ENCODE measurements around the gene GRIN1. TPM values are rescaled to one million over a fixed set of nuclear protein-coding genes. Genes with fewer than 3 reads are reported as not detected.

GRIN1 gene
- total RNA-seq, 1 donor from 2014 or later = 0.18 TPM

DNA sequence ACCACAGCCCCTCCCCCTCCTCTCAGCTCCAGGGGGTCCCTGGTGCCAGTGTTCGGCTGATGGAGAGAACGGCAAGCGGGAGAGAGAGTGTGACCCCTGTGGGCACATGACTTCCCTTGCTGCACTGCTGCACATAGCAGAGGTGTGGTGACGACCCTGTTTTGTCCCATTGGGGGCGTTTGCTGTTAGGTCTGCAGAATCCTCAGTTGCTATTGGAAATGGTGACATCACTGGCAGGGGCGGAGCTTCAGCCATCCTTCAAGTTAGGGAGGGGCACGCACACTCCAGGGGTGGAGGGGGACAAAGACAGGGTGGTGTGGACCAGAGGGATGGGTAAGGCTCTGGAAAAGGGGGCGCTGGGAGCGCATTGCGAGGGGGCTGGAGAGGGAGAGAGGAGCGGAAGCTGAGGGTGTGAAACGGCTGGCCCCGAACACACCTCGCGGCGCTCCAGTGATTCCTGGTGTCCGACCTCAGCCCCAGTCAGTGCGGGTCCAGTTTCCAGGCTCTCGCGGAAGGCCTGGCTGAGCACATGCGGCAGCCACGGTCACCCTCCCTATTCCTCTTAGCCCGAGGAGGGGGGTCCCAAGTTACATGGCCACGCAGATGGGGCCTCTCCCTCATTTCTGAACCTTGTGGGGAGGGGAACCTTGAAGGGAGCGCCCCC lies 764 bp upstream of the GRIN1 start:
- H3K27ac Mint-ChIP-seq (ENCODE audit: unreplicated experiment) = no peak overlapping the region
- no peak for FAIRE-seq
- H3K9me3 Mint-ChIP-seq (ENCODE audit: unreplicated experiment) = peaks cover 5% of the 10 kb centered on the region
- Histone ChIP-seq H3K36me3 (ENCODE audit: insufficient read depth, low read length) (no peaks in the 10 kb centered on the region), H3K79me2 (ENCODE audit: insufficient read depth, low read length) (no peaks in the 10 kb centered on the region), H3K27me3 (ENCODE audit: insufficient read depth, low read length) (peaks cover 43% of the 10 kb centered on the region), H3K27ac (ENCODE audit: low read depth, low read length) (no peak overlapping the region), H3K9me3 (ENCODE audit: insufficient read depth, low read depth, low read length) (no peaks in the 10 kb centered on the region), H3K4me2 (ENCODE audit: low read length) (no peak overlapping the region), H3K4me1 (ENCODE audit: insufficient read depth, low read length) (peaks cover 2% of the 10 kb centered on the region), H2AFZ (ENCODE audit: low read depth, low read length) (no peak overlapping the region), H3K4me3 (ENCODE audit: insufficient read depth, low read depth, low read length) (no peak overlapping the region), H3K9ac (ENCODE audit: low read length) (no peak overlapping the region), H4K20me1 (ENCODE audit: insufficient read depth, low read length) (no peaks in the 10 kb centered on the region)
- peaks cover 2% of the 10 kb centered on the region for H3K4me1 Mint-ChIP-seq (ENCODE audit: low read depth, unreplicated experiment)
- no peak overlapping the region for H3K4me3 Mint-ChIP-seq (ENCODE audit: unreplicated experiment)
- peaks cover 72% of the 10 kb centered on the region for H3K27me3 Mint-ChIP-seq (ENCODE audit: low read depth, unreplicated experiment)
- no peaks in the 10 kb centered on the region for H3K36me3 Mint-ChIP-seq (ENCODE audit: low read depth, unreplicated experiment)
- DNase-seq (ENCODE audit: low read depth) = no peak
- TF ChIP-seq, protein P1, sequence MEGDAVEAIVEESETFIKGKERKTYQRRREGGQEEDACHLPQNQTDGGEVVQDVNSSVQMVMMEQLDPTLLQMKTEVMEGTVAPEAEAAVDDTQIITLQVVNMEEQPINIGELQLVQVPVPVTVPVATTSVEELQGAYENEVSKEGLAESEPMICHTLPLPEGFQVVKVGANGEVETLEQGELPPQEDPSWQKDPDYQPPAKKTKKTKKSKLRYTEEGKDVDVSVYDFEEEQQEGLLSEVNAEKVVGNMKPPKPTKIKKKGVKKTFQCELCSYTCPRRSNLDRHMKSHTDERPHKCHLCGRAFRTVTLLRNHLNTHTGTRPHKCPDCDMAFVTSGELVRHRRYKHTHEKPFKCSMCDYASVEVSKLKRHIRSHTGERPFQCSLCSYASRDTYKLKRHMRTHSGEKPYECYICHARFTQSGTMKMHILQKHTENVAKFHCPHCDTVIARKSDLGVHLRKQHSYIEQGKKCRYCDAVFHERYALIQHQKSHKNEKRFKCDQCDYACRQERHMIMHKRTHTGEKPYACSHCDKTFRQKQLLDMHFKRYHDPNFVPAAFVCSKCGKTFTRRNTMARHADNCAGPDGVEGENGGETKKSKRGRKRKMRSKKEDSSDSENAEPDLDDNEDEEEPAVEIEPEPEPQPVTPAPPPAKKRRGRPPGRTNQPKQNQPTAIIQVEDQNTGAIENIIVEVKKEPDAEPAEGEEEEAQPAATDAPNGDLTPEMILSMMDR (IDR thresholded peaks at IDR 0.05; ENCODE audit: insufficient read depth, low read depth, low read length) = no peak
- peak; percentile 6 for TF ChIP-seq EZH2 (IDR thresholded peaks at IDR 0.05; ENCODE audit: insufficient read depth, low read length)

- DNase-seq (ENCODE audit: low read depth) = no peak
- Histone ChIP-seq H4K20me1 (ENCODE audit: insufficient read depth, low read length) (no peaks in the 10 kb centered on the region), H2AFZ (ENCODE audit: low read depth, low read length) (no peak overlapping the region), H3K9ac (ENCODE audit: low read length) (no peak overlapping the region), H3K27ac (ENCODE audit: low read depth, low read length) (no peak overlapping the region), H3K9me3 (ENCODE audit: insufficient read depth, low read depth, low read length) (no peaks in the 10 kb centered on the region), H3K36me3 (ENCODE audit: insufficient read depth, low read length) (no peaks in the 10 kb centered on the region), H3K4me1 (ENCODE audit: insufficient read depth, low read length) (peaks cover 2% of the 10 kb centered on the region), H3K4me2 (ENCODE audit: low read length) (peak overlapping the region; percentile 54), H3K27me3 (ENCODE audit: insufficient read depth, low read length) (peaks cover 48% of the 10 kb centered on the region), H3K79me2 (ENCODE audit: insufficient read depth, low read length) (no peaks in the 10 kb centered on the region), H3K4me3 (ENCODE audit: insufficient read depth, low read depth, low read length) (no peak overlapping the region)
- H3K36me3 Mint-ChIP-seq (ENCODE audit: low read depth, unreplicated experiment) = no peaks in the 10 kb centered on the region
- H3K4me3 Mint-ChIP-seq (ENCODE audit: unreplicated experiment) = no peak overlapping the region
- peaks cover 5% of the 10 kb centered on the region for H3K9me3 Mint-ChIP-seq (ENCODE audit: unreplicated experiment)
- TF ChIP-seq, protein P1 (IDR thresholded peaks at IDR 0.05; ENCODE audit: insufficient read depth, low read depth, low read length) = no peak
- TF ChIP-seq EZH2 (IDR thresholded peaks at IDR 0.05; ENCODE audit: insufficient read depth, low read length) = peak; percentile 2
- FAIRE-seq = no peak
- no peak overlapping the region for H3K27ac Mint-ChIP-seq (ENCODE audit: unreplicated experiment)
- H3K4me1 Mint-ChIP-seq (ENCODE audit: low read depth, unreplicated experiment) = peaks cover 2% of the 10 kb centered on the region
- H3K27me3 Mint-ChIP-seq (ENCODE audit: low read depth, unreplicated experiment) = peaks cover 78% of the 10 kb centered on the region
These were observed 655 bp downstream of the GRIN1 start for GRCh38 chr9:137139468-137140150.

Data from astrocyte (in vitro differentiated cells and primary cell).